ENCODE measurements around the gene IL11RA. TPM values are rescaled to one million over a fixed set of nuclear protein-coding genes. Genes with fewer than 3 reads are reported as not detected.

IL11RA gene
- total RNA-seq, 1 donor from 2014 or later, result 15.4 TPM

GRCh38 chr9:34707130-34707529 is 55.1 kb downstream of the IL11RA start:
- Mint-ChIP-seq H3K4me1 (peaks cover 10% of the 10 kb centered on the region), H3K4me3 (no peak overlapping the region), H3K27me3 (ENCODE audit: low read depth) (peaks cover 3% of the 10 kb centered on the region), H3K27ac (ENCODE audit: unreplicated experiment) (no peak overlapping the region), H3K9me3 (no peaks in the 10 kb centered on the region), H3K36me3 (ENCODE audit: low read depth) (no peaks in the 10 kb centered on the region)
- no peak for TF ChIP-seq CTCF (conservative IDR thresholded peaks at IDR 0.05)
- DNase-seq (ENCODE audit: low read depth, low spot score), result no peak

DNA sequence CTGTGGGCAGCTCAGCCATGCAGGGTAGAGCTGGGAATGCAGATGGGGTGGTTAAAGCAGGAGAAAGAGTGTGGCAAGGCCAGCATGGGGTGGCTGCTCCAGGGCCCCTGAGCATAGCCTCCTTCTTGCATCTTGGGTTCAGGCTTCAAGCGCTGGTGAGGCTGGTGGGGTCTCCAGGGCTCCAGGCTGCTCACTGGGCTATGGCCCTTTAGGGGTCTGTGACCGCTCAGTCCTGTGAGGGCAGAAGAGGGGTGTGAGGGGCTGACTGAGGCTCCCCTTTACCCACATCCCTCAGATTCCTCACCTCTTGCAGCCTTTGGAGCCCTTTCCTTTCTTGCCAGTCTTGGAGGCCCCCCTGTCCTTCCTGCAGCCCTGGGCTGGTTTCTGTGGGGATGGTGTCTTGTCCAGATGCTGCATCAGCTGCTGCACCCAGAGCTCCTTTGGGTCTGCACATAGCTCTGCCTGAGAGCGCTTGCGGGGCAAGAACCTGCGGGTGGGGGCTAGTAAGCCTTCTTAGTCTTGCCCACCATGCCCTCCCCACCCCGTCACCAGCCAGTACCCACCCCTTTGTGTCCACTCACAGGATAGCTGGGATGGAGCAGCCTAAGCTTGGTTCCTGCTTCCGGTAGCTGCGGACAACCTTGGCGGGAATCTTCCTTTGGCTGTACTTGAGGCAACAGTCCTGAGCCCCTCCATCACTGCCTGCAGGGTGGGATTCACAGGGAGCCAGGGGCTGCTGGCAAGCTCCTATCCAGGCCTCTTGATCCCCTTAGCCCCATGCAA is 57.4 kb downstream of the IL11RA start:
- no peak for TF ChIP-seq CTCF (conservative IDR thresholded peaks at IDR 0.05)
- Mint-ChIP-seq H3K27ac (ENCODE audit: unreplicated experiment) (no peak overlapping the region), H3K27me3 (ENCODE audit: low read depth) (peaks cover 7% of the 10 kb centered on the region), H3K9me3 (no peaks in the 10 kb centered on the region), H3K4me3 (no peak overlapping the region), H3K4me1 (peaks cover 9% of the 10 kb centered on the region), H3K36me3 (ENCODE audit: low read depth) (no peaks in the 10 kb centered on the region)
- no peak for DNase-seq (ENCODE audit: low read depth, low spot score)

GRCh38 chr9:34710023-34710422 is 58.0 kb downstream of the IL11RA start, which contains the start of gene CCL21:
Gene CCL21, minus strand, starts transcription at chr9:34710136. Its CDS starts 70 bp downstream, at chr9:34710066.
- H3K4me1 Mint-ChIP-seq, result peaks cover 9% of the 10 kb centered on the region
- H3K27me3 Mint-ChIP-seq (ENCODE audit: low read depth), result peaks cover 10% of the 10 kb centered on the region
- H3K4me3 Mint-ChIP-seq, result no peak within 1 kb of the TSS
- no peaks in the 10 kb centered on the region for H3K9me3 Mint-ChIP-seq
- DNase-seq (ENCODE audit: low read depth, low spot score), result no peak
- no peaks in the 10 kb centered on the region for H3K36me3 Mint-ChIP-seq (ENCODE audit: low read depth)
- TF ChIP-seq CTCF (conservative IDR thresholded peaks at IDR 0.05), result no peak
- H3K27ac Mint-ChIP-seq (ENCODE audit: unreplicated experiment), result no peak within 1 kb of the TSS

Other genes starting within 250 kb of the IL11RA start
- gene FAM219A, start 193.6 kb upstream of the IL11RA start, total RNA-seq, result 20.6 and 20.9 TPM in 2 replicates
- 1.5 and 1.9 TPM in 2 replicates for gene DNAI1, start 193.4 kb upstream of the IL11RA start, total RNA-seq
- gene ENHO, start 129.2 kb upstream of the IL11RA start, total RNA-seq, result 12.0 and 13.2 TPM in 2 replicates
- gene CNTFR, start 62.5 kb upstream of the IL11RA start, total RNA-seq, result 112 and 115 TPM in 2 replicates
- 22.7 and 23.8 TPM in 2 replicates for gene RPP25L, start 40.1 kb upstream of the IL11RA start, total RNA-seq
- 92.1 and 102 TPM in 2 replicates for gene DCTN3, start 31.7 kb upstream of the IL11RA start, total RNA-seq
- 0.68 TPM in 1 of 2 replicates, not detected in the other for gene ARID3C, start 23.1 kb upstream of the IL11RA start, total RNA-seq
- 107 and 108 TPM in 2 replicates for gene SIGMAR1, start 14.4 kb upstream of the IL11RA start, total RNA-seq
- 51.8 and 58.0 TPM in 2 replicates for gene GALT, start 5.5 kb upstream of the IL11RA start, total RNA-seq
- gene CCL27, start 10.5 kb downstream of the IL11RA start, total RNA-seq, result 0.86 TPM in 1 of 2 replicates, not detected in the other
- gene CCL19, start 39.1 kb downstream of the IL11RA start, total RNA-seq, result not detected in 2 replicates
- not detected in 2 replicates for gene CCL21, start 58.0 kb downstream of the IL11RA start, total RNA-seq